GF-D8 (cell line): Measurements from ENCODE around the gene FNDC4.
"Not testable (repeated sequence)": the region's sequence is repeated elsewhere in the genome, so short reads cannot be mapped to it uniquely, and the experiment has no call there.

Experiments
- DNase-seq: peaks from one replicate; lab custom pipeline; 2025; lab: John Stamatoyannopoulos, UW

FNDC4 gene

GRCh38 chr2:27494944-27495554 lies at the start of gene FNDC4:
TSS of gene FNDC4 (minus strand) at chr2:27495200. CDS start at chr2:27494679, 521 bp downstream.
- DNase-seq = no peak

GRCh38 chr2:27544143-27544821 lies 49.3 kb upstream of the FNDC4 start:
- DNase-seq = no peak

GRCh38 chr2:27539649-27540048 lies 44.6 kb upstream of the FNDC4 start:
- DNase-seq = not testable (repeated sequence)

GRCh38 chr2:27538839-27539450 lies 43.9 kb upstream of the FNDC4 start:
- not testable (repeated sequence) for DNase-seq

GRCh38 chr2:27537287-27537686 lies 42.3 kb upstream of the FNDC4 start:
- no peak for DNase-seq

- DNase-seq = no peak
These were observed 37.0 kb upstream of the FNDC4 start for GRCh38 chr2:27531983-27532382.

GRCh38 chr2:27527182-27527581 lies 32.2 kb upstream of the FNDC4 start:
- DNase-seq = no peak

GRCh38 chr2:27522400-27522945 lies 27.5 kb upstream of the FNDC4 start:
- no peak for DNase-seq

- no peak for DNase-seq
These were observed 25.3 kb upstream of the FNDC4 start for GRCh38 chr2:27520316-27520715.

GRCh38 chr2:27518782-27519113 lies 23.7 kb upstream of the FNDC4 start:
- no peak for DNase-seq

GRCh38 chr2:27518113-27518781 lies 23.2 kb upstream of the FNDC4 start:
- DNase-seq = no peak

GRCh38 chr2:27509326-27509725 lies 14.3 kb upstream of the FNDC4 start:
- no peak for DNase-seq

- no peak for DNase-seq
These were observed 12.3 kb upstream of the FNDC4 start for GRCh38 chr2:27507293-27507692.

GRCh38 chr2:27506587-27506986 lies 11.6 kb upstream of the FNDC4 start:
- no peak for DNase-seq

GRCh38 chr2:27502142-27502541 lies 7.1 kb upstream of the FNDC4 start:
- DNase-seq = no peak

- DNase-seq = no peak
These were observed 6.0 kb upstream of the FNDC4 start for GRCh38 chr2:27501042-27501441.

- no peak for DNase-seq
These were observed 4.0 kb upstream of the FNDC4 start for GRCh38 chr2:27498975-27499374.

GRCh38 chr2:27497288-27497627 lies 2.3 kb upstream of the FNDC4 start:
- no peak for DNase-seq

GRCh38 chr2:27496357-27497287 lies 1.6 kb upstream of the FNDC4 start, which contains the start of gene GCKR:
TSS of gene GCKR (plus strand) at chr2:27496839. CDS start at chr2:27496905, 66 bp downstream.
- DNase-seq = no peak

GRCh38 chr2:27495840-27496356 lies 898 bp upstream of the FNDC4 start:
- no peak for DNase-seq

GRCh38 chr2:27494284-27494943 lies 586 bp downstream of the FNDC4 start:
- no peak for DNase-seq
